OCI-LY1 (cell line): ENCODE data around the gene LIPH.

Source experiments
- H2AFZ ChIP-seq: fragments of 200-600 bp; sonication (generic), shearing (Covaris generic); 2 replicates; pipeline ENCODE4 v1.6.0; 2014; ENCODE audit warnings: antibody characterized with exemption, mild to moderate bottlenecking, low read length
- H3F3A ChIP-seq: fragments of 200-600 bp; sonication (generic), shearing (Covaris generic); 2 replicates; pipeline ENCODE4 v1.6.0; 2014; ENCODE audit warnings: mild to moderate bottlenecking, antibody characterized with exemption, low read length, moderate library complexity; ENCODE audit not compliant: insufficient read depth
- H3K27ac ChIP-seq: fragments of 200-600 bp; sonication (generic); 2 replicates; pipeline ENCODE4 v1.5.1; 2014; ENCODE audit warnings: low read length, mixed run types, mild to moderate bottlenecking, low read depth; ENCODE audit not compliant: poor library complexity, severe bottlenecking
- H3K27me3 ChIP-seq: fragments of 200-600 bp; sonication (generic); 2 replicates; pipeline ENCODE4 v1.6.0; 2014; ENCODE audit warnings: antibody characterized with exemption, mild to moderate bottlenecking, low read length, moderate library complexity; ENCODE audit not compliant: insufficient read depth
- H3K36me3 ChIP-seq: fragments of 200-600 bp; sonication (generic); 2 replicates; pipeline ENCODE4 v1.6.1; 2014; ENCODE audit warnings: mild to moderate bottlenecking, antibody characterized with exemption, low read length, moderate library complexity, mixed read lengths; ENCODE audit not compliant: insufficient read depth
- H3K4me1 ChIP-seq: fragments of 200-600 bp; sonication (generic); 2 replicates; pipeline ENCODE4 v1.5.1; 2014; ENCODE audit warnings: mild to moderate bottlenecking, low read length, moderate library complexity; ENCODE audit not compliant: insufficient read depth, severe bottlenecking
- H3K4me2 ChIP-seq: fragments of 200-600 bp; sonication (generic), shearing (Covaris generic); 2 replicates; pipeline ENCODE4 v1.6.1; 2014; ENCODE audit warnings: low read length
- H3K4me3 ChIP-seq: fragments of 200-600 bp; sonication (generic); 2 replicates; pipeline ENCODE4 v1.5.1; 2014; ENCODE audit warnings: low read length, low read depth, mild to moderate bottlenecking, mixed read lengths; ENCODE audit not compliant: poor library complexity, severe bottlenecking
- H3K79me2 ChIP-seq: fragments of 200-600 bp; shearing (Covaris generic); 2 replicates; pipeline ENCODE4 v1.6.1; 2016; ENCODE audit warnings: mixed run types, low read length, mixed read lengths; ENCODE audit not compliant: insufficient read depth
- H3K9ac ChIP-seq: fragments of 200-600 bp; sonication (generic), shearing (Covaris generic); 2 replicates; pipeline ENCODE4 v1.6.1; 2014; ENCODE audit warnings: mild to moderate bottlenecking, low read length, mixed read lengths
- H3K9me2 ChIP-seq: fragments of 200-600 bp; sonication (generic), shearing (Covaris generic); 2 replicates; pipeline ENCODE4 v1.6.1; 2014; ENCODE audit warnings: low read depth, mild to moderate bottlenecking, low read length, mixed read lengths
- H3K9me3 ChIP-seq: fragments of 200-600 bp; shearing (Covaris generic); 2 replicates; pipeline ENCODE4 v1.6.1; 2014; ENCODE audit warnings: low read length, mixed read lengths
- H4K20me1 ChIP-seq: fragments of 200-600 bp; sonication (generic), shearing (Covaris generic); 2 replicates; pipeline ENCODE4 v1.6.0; 2016; ENCODE audit warnings: mild to moderate bottlenecking, low read length; ENCODE audit not compliant: insufficient read depth
- CTCF ChIP-seq: fragments of 200-600 bp; sonication (generic), shearing (Covaris generic); IDR thresholded peaks from 2 replicates; pipeline ENCODE4 v1.5.1; 2017; ENCODE audit warnings: mild to moderate bottlenecking, antibody characterized with exemption, low read length, moderate library complexity, mixed read lengths
- EZH2 ChIP-seq: fragments of 200-600 bp; sonication (generic), shearing (Covaris generic); IDR thresholded peaks from 2 replicates; pipeline ENCODE4 v1.8.0; 2017; ENCODE audit warnings: borderline replicate concordance, mixed run types, mild to moderate bottlenecking, antibody characterized with exemption, low read length, moderate library complexity, mixed read lengths

Gene LIPH

DNA sequence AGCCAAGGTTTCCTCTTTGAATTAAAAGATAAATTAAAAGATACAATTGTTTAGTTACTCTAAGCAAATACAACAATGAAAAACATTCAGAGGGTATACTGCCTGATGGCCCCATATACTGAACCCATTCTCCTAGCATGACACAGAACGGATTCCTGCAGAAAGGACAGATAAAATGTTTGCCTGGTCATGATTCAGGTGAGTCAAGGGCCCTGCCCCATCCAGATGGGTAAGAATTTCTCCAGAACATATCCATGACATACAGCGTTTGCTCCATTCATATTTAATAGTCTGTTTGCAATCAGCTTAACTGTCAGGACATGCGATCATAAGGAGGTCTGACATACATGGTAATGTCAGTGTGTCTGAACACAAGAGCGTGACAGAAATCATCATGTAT lies 62.1 kb downstream of the LIPH start:
- Histone ChIP-seq H3K9ac (no peak overlapping the region), H3K4me1 (no peaks in the 10 kb centered on the region)
- TF ChIP-seq EZH2 (no peak), CTCF (no peak)

GRCh38 chr3:185489462-185489861 lies 62.9 kb downstream of the LIPH start:
- H3K27me3 ChIP-seq, result no peaks in the 10 kb centered on the region
- TF ChIP-seq CTCF (no peak), EZH2 (no peak)
- H3K79me2 ChIP-seq, result no peaks in the 10 kb centered on the region
- H3K27ac ChIP-seq, result no peak overlapping the region
- H3K9ac ChIP-seq, result no peak overlapping the region
- no peaks in the 10 kb centered on the region for H3K9me3 ChIP-seq
- H3K9me2 ChIP-seq, result no peaks in the 10 kb centered on the region
- H2AFZ ChIP-seq, result no peak overlapping the region
- no peaks in the 10 kb centered on the region for H3K4me1 ChIP-seq
- no peak overlapping the region for H3K4me3 ChIP-seq
- peaks cover 45% of the 10 kb centered on the region; the same call in 1 of the 2 replicates for H3K36me3 ChIP-seq
- no peaks in the 10 kb centered on the region for H3F3A ChIP-seq
- no peaks in the 10 kb centered on the region for H4K20me1 ChIP-seq
- no peak overlapping the region for H3K4me2 ChIP-seq

More for the DNA sequence above, 62.1 kb downstream of the LIPH start:
- H3K9me3 ChIP-seq, result no peaks in the 10 kb centered on the region
- H3K27me3 ChIP-seq, result no peaks in the 10 kb centered on the region
- H3K4me2 ChIP-seq, result no peak overlapping the region
- H3K36me3 ChIP-seq, result peaks cover 53% of the 10 kb centered on the region; the same call in 1 of the 2 replicates
- no peak overlapping the region for H2AFZ ChIP-seq
- H3K79me2 ChIP-seq, result no peaks in the 10 kb centered on the region
- no peaks in the 10 kb centered on the region for H4K20me1 ChIP-seq
- H3K4me3 ChIP-seq, result no peak overlapping the region
- no peaks in the 10 kb centered on the region for H3F3A ChIP-seq
- no peaks in the 10 kb centered on the region for H3K9me2 ChIP-seq
- no peak overlapping the region for H3K27ac ChIP-seq

DNA sequence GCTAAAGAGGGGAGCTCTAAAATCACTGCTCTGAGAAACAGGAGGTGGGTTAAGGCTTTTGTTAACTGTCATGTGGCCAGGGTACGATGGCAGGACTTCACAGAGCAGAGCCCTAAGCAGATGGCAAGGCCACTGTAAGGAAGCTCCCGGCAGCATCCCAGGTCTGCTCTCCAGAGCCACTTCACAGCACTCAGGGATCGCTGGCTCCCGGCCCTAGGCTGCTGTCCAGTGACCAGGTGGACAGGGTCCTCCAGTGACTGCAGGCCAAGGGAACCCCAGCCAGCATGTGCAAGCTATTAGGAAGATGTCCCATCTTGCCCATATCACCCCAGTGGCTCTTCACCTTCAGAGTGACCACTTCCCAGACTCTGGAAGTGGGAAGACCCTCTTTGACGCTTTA lies 63.9 kb downstream of the LIPH start:
- Histone ChIP-seq H3K27ac (no peak overlapping the region), H3K27me3 (no peaks in the 10 kb centered on the region), H3K9ac (no peak overlapping the region), H3K79me2 (no peaks in the 10 kb centered on the region), H3K4me3 (no peak overlapping the region), H3K9me2 (no peaks in the 10 kb centered on the region), H3K9me3 (no peaks in the 10 kb centered on the region), H3K36me3 (peaks cover 35% of the 10 kb centered on the region; the same call in 1 of the 2 replicates), H2AFZ (no peak overlapping the region), H3K4me1 (no peaks in the 10 kb centered on the region), H3F3A (no peaks in the 10 kb centered on the region), H3K4me2 (no peak overlapping the region), H4K20me1 (no peaks in the 10 kb centered on the region)
- no peak for TF ChIP-seq EZH2
- no peak for TF ChIP-seq CTCF
